ENCODE results near the gene TIMM17B. TPM values are rescaled to one million over a fixed set of nuclear protein-coding genes. Genes with fewer than 3 reads are reported as not detected.

TIMM17B gene
- total and polyA plus RNA-seq, 2 experiments from 2014 or later: 26.7 to 44.7 TPM

- Histone ChIP-seq H3K9me3 (ENCODE audit: low read depth) (no peaks in the 10 kb centered on the region), H4K20me1 (ENCODE audit: insufficient read depth) (no peaks in the 10 kb centered on the region), H3K4me1 (ENCODE audit: insufficient read depth) (no peaks in the 10 kb centered on the region), H3K36me3 (ENCODE audit: low read depth) (no peaks in the 10 kb centered on the region), H3K4me3 (no peak overlapping the region), H3K27ac (no peak overlapping the region), H3K9me2 (ENCODE audit: insufficient read depth) (no peaks in the 10 kb centered on the region), H2AFZ (no peak overlapping the region), H3K4me2 (ENCODE audit: unreplicated experiment) (no peak overlapping the region), H3K79me2 (ENCODE audit: insufficient read depth) (peaks cover 41% of the 10 kb centered on the region), H3K9ac (no peak overlapping the region), H3F3A (ENCODE audit: insufficient read depth) (no peaks in the 10 kb centered on the region), H3K27me3 (replicated peaks; ENCODE audit: insufficient read depth) (no peaks in the 10 kb centered on the region)
- no peak for DNase-seq
- 7 to 22% methylated on average over 1 of the region's 1 CpG for WGBS, 2 experiments (ENCODE audit: low coverage in 1 of 2, low lambda C conversion rate in 2 of 2, missing lambda C conversion rate in 2 of 2)
- in situ Hi-C loops (cut with MboI): loop anchor here (25.0 kb wide), 1 partner anchor 246 kb away; no protein-coding TSS in a partner anchor
- no peak for TF ChIP-seq EZH2 (IDR thresholded peaks at IDR 0.05; ENCODE audit: insufficient read depth, poor library complexity, severe bottlenecking)
- no peak for TF ChIP-seq EZH2phosphoT487 (IDR thresholded peaks at IDR 0.05; ENCODE audit: insufficient read depth, low read depth)
Observed at GRCh38 chrX:48908600-48908999, 11.0 kb upstream of the TIMM17B start.

GRCh38 chrX:48905090-48905790, 7.7 kb upstream of the TIMM17B start:
- no peaks in the 10 kb centered on the region for H3K36me3 ChIP-seq (ENCODE audit: low read depth)
- in situ Hi-C loops (cut with MboI): loop anchor here (25.0 kb wide), 1 partner anchor 243 kb away; no protein-coding TSS in a partner anchor
- no peaks in the 10 kb centered on the region for H3K27me3 ChIP-seq (replicated peaks; ENCODE audit: insufficient read depth)
- H3K27ac ChIP-seq: no peak overlapping the region
- DNase-seq: no peak
- no peaks in the 10 kb centered on the region for H4K20me1 ChIP-seq (ENCODE audit: insufficient read depth)
- H3F3A ChIP-seq (ENCODE audit: insufficient read depth): no peaks in the 10 kb centered on the region
- H3K9me2 ChIP-seq (ENCODE audit: insufficient read depth): no peaks in the 10 kb centered on the region
- H3K9me3 ChIP-seq (ENCODE audit: low read depth): no peaks in the 10 kb centered on the region
- TF ChIP-seq EZH2 (IDR thresholded peaks at IDR 0.05; ENCODE audit: insufficient read depth, poor library complexity, severe bottlenecking) (no peak), EZH2phosphoT487 (IDR thresholded peaks at IDR 0.05; ENCODE audit: insufficient read depth, low read depth) (no peak)
- H2AFZ ChIP-seq: no peak overlapping the region
- peaks cover 38% of the 10 kb centered on the region for H3K79me2 ChIP-seq (ENCODE audit: insufficient read depth)
- H3K9ac ChIP-seq: no peak overlapping the region
- no peak overlapping the region for H3K4me2 ChIP-seq (ENCODE audit: unreplicated experiment)
- WGBS, 2 experiments (ENCODE audit: low coverage in 1 of 2, low lambda C conversion rate in 2 of 2, missing lambda C conversion rate in 2 of 2): 89 to 95% methylated on average over 6 to 11 of the region's 20 CpGs
- no peak overlapping the region for H3K4me3 ChIP-seq
- no peaks in the 10 kb centered on the region for H3K4me1 ChIP-seq (ENCODE audit: insufficient read depth)

GRCh38 chrX:48904626-48905025, 7.1 kb upstream of the TIMM17B start:
- Histone ChIP-seq H3K9me3 (ENCODE audit: low read depth) (no peaks in the 10 kb centered on the region), H3K4me2 (ENCODE audit: unreplicated experiment) (no peak overlapping the region), H3K9ac (no peak overlapping the region), H3K9me2 (ENCODE audit: insufficient read depth) (no peaks in the 10 kb centered on the region), H3F3A (ENCODE audit: insufficient read depth) (no peaks in the 10 kb centered on the region), H3K36me3 (ENCODE audit: low read depth) (no peaks in the 10 kb centered on the region), H3K4me1 (ENCODE audit: insufficient read depth) (no peaks in the 10 kb centered on the region), H3K27me3 (replicated peaks; ENCODE audit: insufficient read depth) (no peaks in the 10 kb centered on the region), H4K20me1 (ENCODE audit: insufficient read depth) (no peaks in the 10 kb centered on the region), H3K4me3 (no peak overlapping the region), H3K79me2 (ENCODE audit: insufficient read depth) (peaks cover 36% of the 10 kb centered on the region), H3K27ac (no peak overlapping the region), H2AFZ (no peak overlapping the region)
- DNase-seq: no peak
- in situ Hi-C loops (cut with MboI): loop anchor here (25.0 kb wide), 1 partner anchor 242 kb away; no protein-coding TSS in a partner anchor
- no peak for TF ChIP-seq EZH2 (IDR thresholded peaks at IDR 0.05; ENCODE audit: insufficient read depth, poor library complexity, severe bottlenecking)
- no peak for TF ChIP-seq EZH2phosphoT487 (IDR thresholded peaks at IDR 0.05; ENCODE audit: insufficient read depth, low read depth)
- 75% methylated on average over 12 to 14 of the region's 14 CpGs for WGBS, 2 experiments (ENCODE audit: low coverage in 1 of 2, low lambda C conversion rate in 2 of 2, missing lambda C conversion rate in 2 of 2)

GRCh38 chrX:48904180-48904579, 6.6 kb upstream of the TIMM17B start:
- no peak for DNase-seq
- Histone ChIP-seq H3K79me2 (ENCODE audit: insufficient read depth) (peaks cover 36% of the 10 kb centered on the region), H3K27ac (no peak overlapping the region), H3K9me2 (ENCODE audit: insufficient read depth) (no peaks in the 10 kb centered on the region), H3K27me3 (replicated peaks; ENCODE audit: insufficient read depth) (no peaks in the 10 kb centered on the region), H3K4me1 (ENCODE audit: insufficient read depth) (no peaks in the 10 kb centered on the region), H3K9ac (no peak overlapping the region), H3K4me3 (no peak overlapping the region), H4K20me1 (ENCODE audit: insufficient read depth) (no peaks in the 10 kb centered on the region), H3K4me2 (ENCODE audit: unreplicated experiment) (no peak overlapping the region), H3K36me3 (ENCODE audit: low read depth) (no peaks in the 10 kb centered on the region), H2AFZ (no peak overlapping the region), H3F3A (ENCODE audit: insufficient read depth) (no peaks in the 10 kb centered on the region), H3K9me3 (ENCODE audit: low read depth) (no peaks in the 10 kb centered on the region)
- TF ChIP-seq EZH2phosphoT487 (IDR thresholded peaks at IDR 0.05; ENCODE audit: insufficient read depth, low read depth) (no peak), EZH2 (IDR thresholded peaks at IDR 0.05; ENCODE audit: insufficient read depth, poor library complexity, severe bottlenecking) (no peak)
- WGBS, 2 experiments (ENCODE audit: low coverage in 1 of 2, low lambda C conversion rate in 2 of 2, missing lambda C conversion rate in 2 of 2): 87 to 97% methylated on average over 5 to 8 of the region's 8 CpGs
- in situ Hi-C loops (cut with MboI): loop anchor here (25.0 kb wide), 1 partner anchor 242 kb away; no protein-coding TSS in a partner anchor

Data from GM23248 (cell line).